K562 (cell line): ENCODE results near the gene NECAB2. TPM values are rescaled to one million over a fixed set of nuclear protein-coding genes. Genes with fewer than 3 reads are reported as not detected.

ENCODE experiments used
- BRF1 ChIP-seq: IDR thresholded peaks from 3 replicates; pipeline ENCODE4 v1.6.1; 2011; ENCODE audit warnings: borderline replicate concordance, mild to moderate bottlenecking; ENCODE audit not compliant: insufficient read length; ENCODE audit errors: extremely low read depth
- FOSL1 ChIP-seq: fragments of 200-800 bp; sonication (Bioruptor generic); conservative IDR thresholded peaks from 2 replicates; pipeline ENCODE4 v1.6.1; 2016; ENCODE audit warnings: missing genetic modification characterization, missing compliant biosample characterization
- FOXM1 ChIP-seq, 2 experiments: fragments of 450-650 bp in 1 of 2; sonication (generic) in 1 of 2; formaldehyde crosslinking in 1 of 2; IDR thresholded peaks; 2 replicates each; pipeline versions ENCODE4 v1.6.1 to v1.9.0; 2017 to 2022; ENCODE audit warnings: low read depth in 2 of 2, mild to moderate bottlenecking in 2 of 2, missing genetic modification reagents in 1 of 2, moderate library complexity in 1 of 2
- GABPB1 ChIP-seq: sonication (generic); formaldehyde crosslinking; IDR thresholded peaks from 2 replicates; pipeline ENCODE4 v1.8.0; 2022; ENCODE audit warnings: mild to moderate bottlenecking, missing genetic modification reagents
- NRF1 ChIP-seq, 2 experiments: fragments of 450-650 bp; IDR thresholded peaks in 1 of 2; conservative IDR thresholded peaks in 1 of 2; 2 replicates each; pipeline ENCODE4 v1.6.1; 2014; ENCODE audit warnings: mild to moderate bottlenecking in 2 of 2
- RHOXF2B ChIP-seq: fragments of 250-450 bp; sonication (Bioruptor Pico); conservative IDR thresholded peaks from 2 replicates; pipeline ENCODE4 v1.5.1; 2021
- SMAD3 ChIP-seq: fragments of 450-650 bp; formaldehyde crosslinking; conservative IDR thresholded peaks from 2 replicates; pipeline ENCODE4 v1.4.0; 2020; ENCODE audit warnings: mild to moderate bottlenecking
- SMARCA5 ChIP-seq: fragments of 450-650 bp; IDR thresholded peaks from 2 replicates; pipeline ENCODE4 v1.6.1; 2016
- TARDBP ChIP-seq: fragments of 450-650 bp; IDR thresholded peaks from 2 replicates; pipeline ENCODE4 v1.6.1; 2016
- TCF7 ChIP-seq: sonication (generic); IDR thresholded peaks from 2 replicates; pipeline ENCODE4 v1.6.1; 2016; ENCODE audit warnings: antibody characterized with exemption, borderline replicate concordance
- TGIF2 ChIP-seq: sonication (generic); formaldehyde crosslinking; IDR thresholded peaks from 2 replicates; pipeline ENCODE4 v1.8.1; 2022; ENCODE audit warnings: mild to moderate bottlenecking, missing genetic modification reagents, moderate library complexity
- ZFX ChIP-seq: sonication (generic); formaldehyde crosslinking; IDR thresholded peaks from 2 replicates; pipeline ENCODE4 v1.8.0; 2022; ENCODE audit warnings: mild to moderate bottlenecking, missing genetic modification reagents, moderate library complexity
- ZNF174 ChIP-seq: fragments of 250-450 bp; sonication (Bioruptor Pico); IDR thresholded peaks from 2 replicates; pipeline ENCODE4 v1.4.0; 2020; ENCODE audit warnings: mild to moderate bottlenecking
- ZNF699 ChIP-seq: fragments of 250-450 bp; sonication (Bioruptor Pico); IDR thresholded peaks from 2 replicates; pipeline ENCODE4 v1.8.0; 2021; ENCODE audit warnings: mild to moderate bottlenecking, moderate library complexity; ENCODE audit not compliant: insufficient replicate concordance
- ZSCAN32 ChIP-seq: fragments of 450-650 bp; formaldehyde crosslinking; IDR thresholded peaks from 2 replicates; pipeline ENCODE4 v1.4.0; 2020; ENCODE audit warnings: mild to moderate bottlenecking, moderate library complexity
- polyA plus RNA-seq, 8 experiments: library from polyadenylated mRNA; depleted of rRNA in 4 of 8; stranded (reverse) in 5 of 8; unstranded in 3 of 8; fragments of >200 nt; fragmentation: Nextera tagmentation in 2 of 8; fragmentation: Illumina TruSeq in 1 of 8; extraction: Ambion mirVana in 2 of 8; extraction: Trizol in 1 of 8; gene quantifications; 2 replicates each; pipeline versions ENCODE4 v1.2.1 to v1.2.3, GENCODE V29; 2011 to 2014; ENCODE audit warnings: inconsistent platforms in 1 of 8, missing spikeins in 1 of 8
- total RNA-seq, 7 experiments: library from RNA; depleted of rRNA in 6 of 7; stranded (reverse); fragments of >200 nt in 6 of 7; fragmentation: Illumina TruSeq in 2 of 7; extraction: Trizol in 2 of 7; gene quantifications; 2 replicates each; pipeline versions ENCODE4 v1.2.1 to v1.2.3, GENCODE V29; 2011 to 2021; ENCODE audit warnings: low replicate concordance in 1 of 7
- TF ChIP-seq, protein P1 (sequence below): sonication (generic); IDR thresholded peaks from 2 replicates; pipeline ENCODE4 v1.6.1; 2016
- TF ChIP-seq, protein P2 (sequence below): sonication (generic); formaldehyde crosslinking; IDR thresholded peaks from 2 replicates; pipeline ENCODE4 v1.4.0; 2020; ENCODE audit warnings: mild to moderate bottlenecking, missing genetic modification reagents
- TF ChIP-seq, protein P3 (sequence below): fragments of 250-450 bp; sonication (Bioruptor Pico); IDR thresholded peaks from 2 replicates; pipeline ENCODE4 v1.8.0; 2022; ENCODE audit warnings: moderate library complexity, mild to moderate bottlenecking, inconsistent platforms
- TF ChIP-seq, protein P4 (sequence below): fragments of 450-650 bp; formaldehyde crosslinking; IDR thresholded peaks from 2 replicates; pipeline ENCODE4 v1.4.0; 2020; ENCODE audit warnings: mild to moderate bottlenecking, moderate library complexity
- TF ChIP-seq, protein P5 (sequence below): fragments of 450-650 bp; formaldehyde crosslinking; IDR thresholded peaks from 2 replicates; pipeline ENCODE4 v1.4.0; 2020; ENCODE audit warnings: mild to moderate bottlenecking, moderate library complexity

Gene NECAB2
- total and polyA plus RNA-seq, 9 of the 15 experiments (the other 6 are each of a cell fraction or from before 2014, with no cell fraction given) = 0.03 to 0.28 TPM; not detected in 7

DNA sequence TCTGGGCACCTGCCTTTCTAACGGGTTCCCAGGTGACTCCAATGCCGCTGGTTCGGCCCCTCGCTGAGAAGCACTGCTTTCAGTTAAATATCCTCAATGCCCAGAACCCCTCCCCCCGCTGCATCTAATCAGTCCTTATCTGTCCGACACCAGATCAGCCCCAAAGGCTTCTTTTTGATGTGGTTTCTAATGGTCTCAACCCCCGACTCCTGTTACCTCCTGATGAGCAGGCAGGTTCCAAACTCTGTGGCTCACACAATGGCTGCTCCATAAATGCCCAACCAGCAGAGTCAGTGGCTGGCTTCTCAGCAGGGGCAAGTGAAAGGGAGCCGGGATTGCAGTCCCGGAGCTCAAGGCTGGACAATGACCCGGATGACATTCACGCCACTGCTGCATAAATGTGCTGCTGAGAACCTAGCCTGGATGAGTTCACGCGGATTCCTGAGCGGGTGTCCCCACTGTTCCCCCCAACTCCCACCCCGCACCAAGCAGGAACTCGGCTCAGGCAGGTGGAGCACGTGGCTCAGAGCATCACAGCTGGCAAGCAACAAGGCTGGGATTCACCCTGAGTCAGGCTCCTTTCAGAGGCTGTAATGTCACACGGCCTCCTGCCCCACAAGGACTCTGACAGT is 75.6 kb downstream of the NECAB2 start (continued):
- TF ChIP-seq, protein P1, sequence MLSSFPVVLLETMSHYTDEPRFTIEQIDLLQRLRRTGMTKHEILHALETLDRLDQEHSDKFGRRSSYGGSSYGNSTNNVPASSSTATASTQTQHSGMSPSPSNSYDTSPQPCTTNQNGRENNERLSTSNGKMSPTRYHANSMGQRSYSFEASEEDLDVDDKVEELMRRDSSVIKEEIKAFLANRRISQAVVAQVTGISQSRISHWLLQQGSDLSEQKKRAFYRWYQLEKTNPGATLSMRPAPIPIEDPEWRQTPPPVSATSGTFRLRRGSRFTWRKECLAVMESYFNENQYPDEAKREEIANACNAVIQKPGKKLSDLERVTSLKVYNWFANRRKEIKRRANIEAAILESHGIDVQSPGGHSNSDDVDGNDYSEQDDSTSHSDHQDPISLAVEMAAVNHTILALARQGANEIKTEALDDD = no peak
- TF ChIP-seq, protein P2, sequence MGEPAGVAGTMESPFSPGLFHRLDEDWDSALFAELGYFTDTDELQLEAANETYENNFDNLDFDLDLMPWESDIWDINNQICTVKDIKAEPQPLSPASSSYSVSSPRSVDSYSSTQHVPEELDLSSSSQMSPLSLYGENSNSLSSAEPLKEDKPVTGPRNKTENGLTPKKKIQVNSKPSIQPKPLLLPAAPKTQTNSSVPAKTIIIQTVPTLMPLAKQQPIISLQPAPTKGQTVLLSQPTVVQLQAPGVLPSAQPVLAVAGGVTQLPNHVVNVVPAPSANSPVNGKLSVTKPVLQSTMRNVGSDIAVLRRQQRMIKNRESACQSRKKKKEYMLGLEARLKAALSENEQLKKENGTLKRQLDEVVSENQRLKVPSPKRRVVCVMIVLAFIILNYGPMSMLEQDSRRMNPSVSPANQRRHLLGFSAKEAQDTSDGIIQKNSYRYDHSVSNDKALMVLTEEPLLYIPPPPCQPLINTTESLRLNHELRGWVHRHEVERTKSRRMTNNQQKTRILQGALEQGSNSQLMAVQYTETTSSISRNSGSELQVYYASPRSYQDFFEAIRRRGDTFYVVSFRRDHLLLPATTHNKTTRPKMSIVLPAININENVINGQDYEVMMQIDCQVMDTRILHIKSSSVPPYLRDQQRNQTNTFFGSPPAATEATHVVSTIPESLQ (CRISPR knock-in tag) = no peak
- TF ChIP-seq BRF1 = no peak
- TF ChIP-seq, protein P3, sequence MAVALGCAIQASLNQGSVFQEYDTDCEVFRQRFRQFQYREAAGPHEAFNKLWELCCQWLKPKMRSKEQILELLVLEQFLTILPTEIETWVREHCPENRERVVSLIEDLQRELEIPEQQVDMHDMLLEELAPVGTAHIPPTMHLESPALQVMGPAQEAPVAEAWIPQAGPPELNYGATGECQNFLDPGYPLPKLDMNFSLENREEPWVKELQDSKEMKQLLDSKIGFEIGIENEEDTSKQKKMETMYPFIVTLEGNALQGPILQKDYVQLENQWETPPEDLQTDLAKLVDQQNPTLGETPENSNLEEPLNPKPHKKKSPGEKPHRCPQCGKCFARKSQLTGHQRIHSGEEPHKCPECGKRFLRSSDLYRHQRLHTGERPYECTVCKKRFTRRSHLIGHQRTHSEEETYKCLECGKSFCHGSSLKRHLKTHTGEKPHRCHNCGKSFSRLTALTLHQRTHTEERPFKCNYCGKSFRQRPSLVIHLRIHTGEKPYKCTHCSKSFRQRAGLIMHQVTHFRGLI = peak; percentile 39; the same call in 1 of the 2 replicates
- no peak for TF ChIP-seq ZSCAN32
- peak; percentile 76 for TF ChIP-seq FOSL1 (tag)
- peak; percentile 82 for TF ChIP-seq FOXM1 (IDR thresholded peaks at IDR 0.05; ENCODE audit: low read depth)
- TF ChIP-seq FOXM1 (CRISPR knock-in tag; IDR thresholded peaks at IDR 0.05; ENCODE audit: low read depth) = no peak
- peak; percentile 59; the same call in 1 of the 2 replicates for TF ChIP-seq GABPB1
- 0 out of 2 replicates have a peak, but pooled peaks have one; percentile 43 for TF ChIP-seq TARDBP
- no peak for TF ChIP-seq ZNF699 (CRISPR knock-in tag)
- TF ChIP-seq, protein P4, sequence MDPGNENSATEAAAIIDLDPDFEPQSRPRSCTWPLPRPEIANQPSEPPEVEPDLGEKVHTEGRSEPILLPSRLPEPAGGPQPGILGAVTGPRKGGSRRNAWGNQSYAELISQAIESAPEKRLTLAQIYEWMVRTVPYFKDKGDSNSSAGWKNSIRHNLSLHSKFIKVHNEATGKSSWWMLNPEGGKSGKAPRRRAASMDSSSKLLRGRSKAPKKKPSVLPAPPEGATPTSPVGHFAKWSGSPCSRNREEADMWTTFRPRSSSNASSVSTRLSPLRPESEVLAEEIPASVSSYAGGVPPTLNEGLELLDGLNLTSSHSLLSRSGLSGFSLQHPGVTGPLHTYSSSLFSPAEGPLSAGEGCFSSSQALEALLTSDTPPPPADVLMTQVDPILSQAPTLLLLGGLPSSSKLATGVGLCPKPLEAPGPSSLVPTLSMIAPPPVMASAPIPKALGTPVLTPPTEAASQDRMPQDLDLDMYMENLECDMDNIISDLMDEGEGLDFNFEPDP = no peak
- TF ChIP-seq SMARCA5 = peak; percentile 67; the same call in 1 of the 2 replicates
- no peak for TF ChIP-seq TGIF2 (CRISPR knock-in tag)
- TF ChIP-seq, protein P5, sequence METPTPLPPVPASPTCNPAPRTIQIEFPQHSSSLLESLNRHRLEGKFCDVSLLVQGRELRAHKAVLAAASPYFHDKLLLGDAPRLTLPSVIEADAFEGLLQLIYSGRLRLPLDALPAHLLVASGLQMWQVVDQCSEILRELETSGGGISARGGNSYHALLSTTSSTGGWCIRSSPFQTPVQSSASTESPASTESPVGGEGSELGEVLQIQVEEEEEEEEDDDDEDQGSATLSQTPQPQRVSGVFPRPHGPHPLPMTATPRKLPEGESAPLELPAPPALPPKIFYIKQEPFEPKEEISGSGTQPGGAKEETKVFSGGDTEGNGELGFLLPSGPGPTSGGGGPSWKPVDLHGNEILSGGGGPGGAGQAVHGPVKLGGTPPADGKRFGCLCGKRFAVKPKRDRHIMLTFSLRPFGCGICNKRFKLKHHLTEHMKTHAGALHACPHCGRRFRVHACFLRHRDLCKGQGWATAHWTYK (CRISPR knock-in tag) = 0 out of 2 replicates have a peak, but pooled peaks have one; percentile 17
- no peak for TF ChIP-seq ZNF174 (CRISPR knock-in tag)
- TF ChIP-seq NRF1 (conservative IDR thresholded peaks at IDR 0.05 in 1 of 2, IDR thresholded peaks at IDR 0.05 in 1 of 2) = 0 out of 4 replicates have a peak, but pooled peaks of 1 of the 2 experiments have one; percentile 21
- no peak for TF ChIP-seq ZFX
- no peak for TF ChIP-seq RHOXF2B (CRISPR knock-in tag)
- no peak for TF ChIP-seq SMAD3 (CRISPR knock-in tag)
- peak; percentile 100 for TF ChIP-seq TCF7
